Effector memory CD4-positive, alpha-beta T cell (primary cell): ENCODE data around the gene ECHDC1.
A peak's percentile ranks its signal among the peaks of the same experiment; 100 is the strongest.
"Not testable (repeated sequence)": the region's sequence is repeated elsewhere in the genome, so short reads cannot be mapped to it uniquely, and the experiment has no call there.

ENCODE experiments used
- DNase-seq, 3 donors: peaks; one replicate each; pipeline ENCODE4 v3.0.0-alpha.2; 2020
- H3K27ac ChIP-seq: 2 replicates; pipeline ENCODE4 v1.7.0; 2013; ENCODE audit warnings: mild to moderate bottlenecking, low read length, moderate library complexity; ENCODE audit not compliant: insufficient read depth, poor library complexity, severe bottlenecking
- H3K27me3 ChIP-seq: replicated peaks from 2 replicates; pipeline ENCODE4 v1.7.0; 2013; ENCODE audit warnings: mild to moderate bottlenecking, low read length; ENCODE audit not compliant: insufficient read depth, control insufficient read depth, poor library complexity, severe bottlenecking
- H3K36me3 ChIP-seq: 2 replicates; pipeline ENCODE4 v1.7.0; 2013; ENCODE audit warnings: mild to moderate bottlenecking, low read length, moderate library complexity; ENCODE audit not compliant: control insufficient read depth, insufficient read depth
- H3K4me1 ChIP-seq: 2 replicates; pipeline ENCODE4 v1.7.0; 2013; ENCODE audit warnings: low read length, mild to moderate bottlenecking; ENCODE audit not compliant: control insufficient read depth, insufficient read depth, poor library complexity, severe bottlenecking
- H3K4me3 ChIP-seq: 2 replicates; pipeline ENCODE4 v1.7.0; 2013; ENCODE audit warnings: low read length, low read depth, mild to moderate bottlenecking; ENCODE audit not compliant: insufficient read depth, poor library complexity, severe bottlenecking
- H3K9me3 ChIP-seq: 2 replicates; pipeline ENCODE4 v1.7.0; 2013; ENCODE audit warnings: mild to moderate bottlenecking, low read length, moderate library complexity; ENCODE audit not compliant: control insufficient read depth

The ECHDC1 gene

DNA sequence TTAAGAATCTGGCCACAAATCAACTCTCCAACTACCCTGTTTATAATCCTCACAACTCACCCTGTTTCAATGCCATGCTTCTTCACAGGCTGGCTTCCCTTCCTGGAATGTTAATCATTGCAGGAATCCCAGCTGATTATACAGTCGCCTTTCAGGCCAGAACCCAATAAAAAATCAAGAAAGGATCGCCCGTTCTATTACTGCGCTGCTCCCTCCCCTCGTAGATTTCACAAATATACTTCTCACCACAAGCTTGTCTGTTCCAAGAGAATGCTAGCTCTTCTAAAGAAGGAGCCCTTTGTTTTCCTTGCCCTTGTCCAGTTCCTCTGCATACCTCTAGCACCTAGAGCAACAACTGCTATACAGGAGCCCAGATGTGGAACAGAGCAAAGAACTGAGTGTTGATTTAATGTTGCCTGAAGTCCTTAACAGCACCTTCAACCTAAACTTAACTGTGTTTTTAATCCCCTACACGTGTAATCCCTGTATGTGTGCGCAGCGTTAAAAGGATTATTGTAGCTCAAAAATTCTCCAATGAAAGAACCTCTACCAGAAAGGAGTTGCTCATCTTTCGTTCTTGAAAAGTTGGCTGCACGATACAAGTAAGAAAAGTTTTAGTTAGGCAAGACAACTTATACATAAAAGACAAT is 988 bp downstream of the ECHDC1 start:
- H3K4me3 ChIP-seq, result peak overlapping the region; percentile 97
- peak overlapping the region; percentile 85 for H3K27ac ChIP-seq
- H3K9me3 ChIP-seq, result no peaks in the 10 kb centered on the region
- DNase-seq, result no peak
- H3K27me3 ChIP-seq, result no peaks in the 10 kb centered on the region
- peaks cover 17% of the 10 kb centered on the region for H3K4me1 ChIP-seq
- H3K36me3 ChIP-seq, result no peaks in the 10 kb centered on the region

DNA sequence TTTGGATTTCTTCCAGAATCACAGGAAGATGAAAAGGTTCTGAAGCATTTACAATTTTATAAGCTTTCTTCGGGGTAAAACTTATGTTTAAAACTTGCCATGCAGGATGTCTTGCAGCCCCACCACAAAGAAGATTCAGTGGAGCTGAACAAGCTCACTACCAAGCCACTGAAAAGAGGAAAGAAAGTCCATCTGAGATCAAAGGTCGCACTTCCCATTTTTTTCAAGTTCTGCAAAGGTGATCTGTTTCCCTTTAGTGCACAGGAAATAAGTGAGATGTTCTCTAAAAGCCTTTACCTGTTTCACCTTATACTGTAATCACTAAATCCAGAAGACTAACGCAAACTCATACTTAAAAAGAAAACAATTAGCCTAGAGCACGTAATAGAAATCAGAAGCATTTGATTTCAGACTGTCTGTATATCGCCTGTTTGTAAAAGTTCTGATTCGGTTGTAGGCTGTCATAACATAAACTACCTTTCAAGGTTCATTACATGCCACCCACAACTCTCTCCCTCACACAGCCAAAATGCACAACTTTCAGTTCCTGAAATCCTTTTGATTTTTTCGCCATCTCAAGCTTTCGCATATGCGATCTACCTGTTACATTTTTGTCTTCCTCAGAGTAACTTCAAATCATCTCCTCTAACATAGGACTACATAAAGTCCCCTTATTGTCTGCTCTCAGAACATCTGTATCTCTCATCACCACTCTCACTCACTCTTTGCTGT is 1.8 kb downstream of the ECHDC1 start:
- Histone ChIP-seq H3K4me1 (peaks cover 17% of the 10 kb centered on the region), H3K36me3 (no peaks in the 10 kb centered on the region), H3K9me3 (no peaks in the 10 kb centered on the region), H3K27ac (no peak overlapping the region), H3K4me3 (no peak overlapping the region), H3K27me3 (no peaks in the 10 kb centered on the region)
- no peak for DNase-seq

GRCh38 chr6:127340171-127340570 is 3.2 kb downstream of the ECHDC1 start:
- H3K27me3 ChIP-seq, result no peaks in the 10 kb centered on the region
- DNase-seq, result no peak
- no peaks in the 10 kb centered on the region for H3K9me3 ChIP-seq
- no peak overlapping the region for H3K27ac ChIP-seq
- no peak overlapping the region for H3K4me3 ChIP-seq
- H3K36me3 ChIP-seq, result no peaks in the 10 kb centered on the region
- H3K4me1 ChIP-seq, result peaks cover 17% of the 10 kb centered on the region

DNA sequence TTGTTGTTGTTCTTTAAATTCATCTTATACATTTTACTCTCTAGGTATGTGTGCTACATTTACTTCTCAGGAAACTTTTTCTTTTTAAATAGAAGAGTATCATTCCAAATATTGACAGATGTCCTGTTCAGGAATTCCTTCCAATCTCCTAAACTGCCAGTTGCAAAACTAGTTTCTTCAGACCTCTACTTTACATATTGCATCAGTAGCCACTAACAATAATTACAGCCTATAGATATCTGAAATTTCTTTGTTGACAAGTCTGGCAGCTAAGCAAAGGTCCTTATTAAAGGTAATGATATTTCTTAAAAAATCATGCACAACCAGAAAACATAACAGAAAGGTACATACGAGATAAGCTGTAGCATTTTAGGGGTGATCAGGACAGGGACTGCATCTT is 4.5 kb downstream of the ECHDC1 start:
- H3K9me3 ChIP-seq, result no peaks in the 10 kb centered on the region
- no peaks in the 10 kb centered on the region for H3K36me3 ChIP-seq
- no peak for DNase-seq
- H3K27me3 ChIP-seq, result no peaks in the 10 kb centered on the region
- no peak overlapping the region for H3K4me3 ChIP-seq
- no peak overlapping the region for H3K27ac ChIP-seq
- peaks cover 17% of the 10 kb centered on the region for H3K4me1 ChIP-seq

DNA sequence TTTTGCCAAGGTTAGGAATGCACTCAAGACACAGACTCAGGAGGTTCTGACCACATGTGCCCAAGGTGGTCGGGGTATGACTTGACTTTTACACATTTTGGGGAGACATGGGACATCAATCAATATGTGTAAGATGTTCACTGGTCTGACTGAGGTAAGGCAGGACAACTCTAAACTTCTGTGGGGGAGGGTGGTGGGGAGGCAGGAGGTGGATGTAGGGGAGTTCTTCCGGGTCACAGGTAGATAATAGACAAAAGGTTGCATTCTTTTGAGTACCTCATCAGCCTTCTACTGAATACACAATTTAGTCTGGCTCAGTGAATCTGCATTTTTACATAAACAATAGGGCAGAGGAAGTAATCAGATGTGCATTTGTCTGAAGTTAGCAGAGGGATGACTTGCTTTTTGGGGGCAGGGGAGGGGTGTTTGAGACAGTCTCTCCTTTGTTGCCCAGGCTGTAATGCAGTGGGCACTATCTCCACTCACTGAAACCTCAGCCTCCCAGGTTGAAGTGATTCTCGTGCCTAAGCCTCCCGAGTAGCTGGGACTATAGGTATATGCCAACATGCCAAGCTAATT is 10.9 kb downstream of the ECHDC1 start:
- no peaks in the 10 kb centered on the region for H3K4me1 ChIP-seq
- no peak overlapping the region for H3K27ac ChIP-seq
- no peak for DNase-seq
- no peaks in the 10 kb centered on the region for H3K9me3 ChIP-seq
- H3K36me3 ChIP-seq, result peaks cover 3% of the 10 kb centered on the region
- H3K4me3 ChIP-seq, result no peak overlapping the region
- no peaks in the 10 kb centered on the region for H3K27me3 ChIP-seq

DNA sequence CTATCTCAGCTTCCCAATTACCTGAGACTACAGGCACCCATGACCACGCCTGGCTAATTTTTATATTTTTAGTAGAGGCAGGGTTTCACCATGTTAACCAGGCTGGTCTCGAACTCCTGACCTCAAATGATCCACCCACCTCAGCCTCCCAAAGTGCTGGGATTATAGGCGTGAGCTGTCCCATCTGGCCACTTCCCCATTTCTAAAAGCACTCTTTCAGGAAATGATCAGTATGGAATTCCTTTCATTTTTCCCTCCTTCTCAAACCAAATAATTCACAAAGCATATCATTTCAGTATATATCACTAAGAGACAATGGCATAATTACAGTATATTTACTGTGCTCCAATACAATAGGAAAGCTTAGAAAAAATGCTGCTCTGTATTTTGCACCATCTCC is 12.2 kb downstream of the ECHDC1 start:
- not testable (repeated sequence) for H3K4me1 ChIP-seq, DNase-seq, H3K36me3 ChIP-seq, H3K27me3 ChIP-seq, H3K9me3 ChIP-seq, H3K27ac ChIP-seq, H3K4me3 ChIP-seq

- Histone ChIP-seq H3K9me3 (no peaks in the 10 kb centered on the region), H3K27me3 (no peaks in the 10 kb centered on the region), H3K27ac (no peak overlapping the region), H3K4me1 (no peaks in the 10 kb centered on the region), H3K4me3 (no peak overlapping the region), H3K36me3 (peaks cover 12% of the 10 kb centered on the region)
- DNase-seq, result no peak
Observed at GRCh38 chr6:127328043-127328609, 15.3 kb downstream of the ECHDC1 start.

DNA sequence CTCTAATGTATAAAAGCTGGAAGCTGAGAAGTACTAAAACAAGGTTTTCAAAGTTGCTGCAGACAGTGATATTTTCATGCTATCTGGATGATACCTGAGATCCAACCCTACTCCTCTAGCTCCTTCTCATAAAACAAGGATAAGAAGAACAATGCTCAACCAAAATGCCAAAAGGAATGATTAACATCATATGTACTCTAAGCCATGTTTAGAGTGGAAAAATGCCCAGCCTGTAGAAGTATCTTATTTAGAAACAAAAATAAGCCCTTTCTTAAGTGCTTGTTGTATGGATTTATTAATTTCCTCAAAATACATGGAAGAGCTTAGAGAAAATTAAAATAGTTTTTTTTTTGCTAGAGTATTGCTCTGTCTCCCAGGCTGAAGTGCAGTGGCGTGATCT is 23.7 kb downstream of the ECHDC1 start:
- no peaks in the 10 kb centered on the region for H3K9me3 ChIP-seq
- H3K36me3 ChIP-seq, result peaks cover 18% of the 10 kb centered on the region
- H3K27ac ChIP-seq, result no peak overlapping the region
- no peak for DNase-seq
- H3K4me3 ChIP-seq, result no peak overlapping the region
- H3K27me3 ChIP-seq, result no peaks in the 10 kb centered on the region
- H3K4me1 ChIP-seq, result no peaks in the 10 kb centered on the region

GRCh38 chr6:127317388-127318128 is 25.9 kb downstream of the ECHDC1 start:
- Histone ChIP-seq H3K27ac (no peak overlapping the region), H3K4me1 (no peaks in the 10 kb centered on the region), H3K4me3 (no peak overlapping the region), H3K27me3 (no peaks in the 10 kb centered on the region), H3K36me3 (peaks cover 19% of the 10 kb centered on the region), H3K9me3 (no peaks in the 10 kb centered on the region)
- DNase-seq, result no peak
